ENCODE results near the gene LIN7A.

The LIN7A gene

DNA sequence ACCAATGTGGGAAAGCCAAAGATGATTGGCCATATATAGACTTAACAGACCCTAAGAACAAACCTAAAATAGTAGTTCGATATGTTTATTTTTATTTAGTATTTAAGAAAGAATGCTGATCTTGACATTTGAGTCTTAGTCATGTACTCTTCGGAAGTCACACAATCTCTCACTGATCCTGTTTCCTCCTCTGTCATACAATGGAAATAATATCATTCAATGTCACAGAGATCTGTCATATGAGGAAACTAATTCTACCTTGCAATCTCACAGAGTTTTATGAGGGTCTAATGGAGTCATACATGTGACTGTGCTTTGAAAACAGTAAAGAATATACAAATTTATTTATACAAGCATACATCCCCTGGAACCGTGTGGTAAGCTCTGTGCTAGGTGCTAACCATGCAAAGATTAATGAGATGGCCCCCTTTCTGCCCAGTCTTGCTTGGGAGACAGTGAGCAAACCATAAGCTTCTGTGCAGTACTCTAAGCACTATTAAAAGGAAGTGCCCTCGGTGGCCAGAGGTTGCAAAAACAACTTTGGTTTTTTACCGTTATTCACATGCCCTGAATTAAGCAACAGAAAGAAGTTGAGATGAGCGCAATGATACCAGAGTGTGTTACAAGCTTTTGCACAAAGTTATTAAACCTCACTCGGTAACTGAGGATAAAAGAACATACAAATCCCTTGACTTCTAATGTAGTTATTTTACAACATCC is 1.7 kb upstream of the LIN7A start:
- no peak for DNase-seq (ENCODE audit: low spot score)
- no peak overlapping the region for H3K27ac Mint-ChIP-seq
- no peaks in the 10 kb centered on the region for H3K9me3 Mint-ChIP-seq
- peaks cover 9% of the 10 kb centered on the region for H3K4me1 Mint-ChIP-seq (ENCODE audit: low read depth)
- peaks cover 28% of the 10 kb centered on the region for H3K27me3 Mint-ChIP-seq (ENCODE audit: low read depth)
- H3K36me3 Mint-ChIP-seq (ENCODE audit: low read depth): no peaks in the 10 kb centered on the region
- H3K4me3 Mint-ChIP-seq: no peak overlapping the region

DNA sequence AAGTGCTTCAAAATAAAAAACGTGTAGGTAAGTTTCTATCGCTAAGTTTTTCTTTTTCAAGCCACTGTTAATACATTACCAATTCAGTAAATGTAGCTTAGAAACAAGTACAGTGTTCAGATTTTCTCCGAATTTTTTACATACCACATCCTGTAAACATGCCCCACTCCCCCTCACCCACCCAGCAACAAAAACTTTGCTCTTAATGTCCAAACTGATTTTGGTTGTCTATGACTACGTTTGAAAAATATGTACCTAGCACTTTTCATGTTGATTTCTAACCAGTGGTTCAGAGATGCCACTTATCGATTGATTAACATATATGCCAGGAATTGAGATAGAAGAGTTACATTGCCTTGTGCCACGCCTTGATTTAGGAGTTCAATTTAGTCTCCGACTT is 663 bp upstream of the LIN7A start:
- H3K27ac Mint-ChIP-seq: no peak overlapping the region
- no peaks in the 10 kb centered on the region for H3K9me3 Mint-ChIP-seq
- no peaks in the 10 kb centered on the region for H3K36me3 Mint-ChIP-seq (ENCODE audit: low read depth)

DNA sequence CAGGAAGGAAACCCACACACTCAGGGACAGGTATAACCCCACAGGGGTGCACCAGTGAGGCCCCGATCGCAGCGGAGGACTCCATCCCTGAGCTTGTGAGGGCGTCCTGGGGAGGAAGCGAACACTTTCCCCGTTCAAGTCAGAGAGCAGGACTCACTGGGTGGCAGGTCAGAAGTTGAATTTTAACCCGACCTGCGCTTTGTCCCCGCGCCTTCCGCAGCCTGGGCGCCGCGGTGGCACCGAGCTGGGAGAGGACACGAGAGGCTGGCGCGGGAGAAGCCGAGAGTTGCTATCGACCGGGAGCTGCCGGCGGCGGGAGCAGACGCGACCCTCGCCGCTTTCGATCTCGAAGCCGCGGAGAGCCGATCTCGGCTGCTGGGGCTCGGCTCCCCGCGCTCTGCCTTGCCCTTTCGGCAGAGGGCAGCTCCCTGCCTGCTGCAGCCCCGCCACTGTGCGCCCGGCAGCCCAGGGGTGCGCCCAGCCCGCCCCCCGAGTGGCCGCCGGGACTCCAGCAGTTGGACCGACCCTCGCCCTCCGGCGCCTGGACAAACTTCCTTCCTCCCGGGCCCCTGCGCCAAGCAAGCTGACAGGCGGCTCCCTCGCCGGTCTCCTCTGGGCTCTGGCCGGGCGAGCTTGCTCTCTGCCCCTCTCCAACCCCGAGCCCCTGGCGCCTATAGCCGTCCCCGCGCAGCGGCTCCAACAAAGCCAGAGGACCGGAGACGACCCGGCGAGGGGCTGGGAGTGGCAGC is 918 bp downstream of the LIN7A start:
- Mint-ChIP-seq H3K9me3 (no peaks in the 10 kb centered on the region), H3K27me3 (ENCODE audit: low read depth) (peaks cover 31% of the 10 kb centered on the region), H3K4me3 (peak overlapping the region; percentile 54), H3K4me1 (ENCODE audit: low read depth) (peaks cover 9% of the 10 kb centered on the region), H3K27ac (no peak overlapping the region), H3K36me3 (ENCODE audit: low read depth) (no peaks in the 10 kb centered on the region)
- DNase-seq (ENCODE audit: low spot score): no peak

More for the DNA sequence above, 663 bp upstream of the LIN7A start:
- peaks cover 9% of the 10 kb centered on the region for H3K4me1 Mint-ChIP-seq (ENCODE audit: low read depth)
- no peak overlapping the region for H3K4me3 Mint-ChIP-seq
- no peak for DNase-seq (ENCODE audit: low spot score)
- H3K27me3 Mint-ChIP-seq (ENCODE audit: low read depth): peaks cover 31% of the 10 kb centered on the region

DNA sequence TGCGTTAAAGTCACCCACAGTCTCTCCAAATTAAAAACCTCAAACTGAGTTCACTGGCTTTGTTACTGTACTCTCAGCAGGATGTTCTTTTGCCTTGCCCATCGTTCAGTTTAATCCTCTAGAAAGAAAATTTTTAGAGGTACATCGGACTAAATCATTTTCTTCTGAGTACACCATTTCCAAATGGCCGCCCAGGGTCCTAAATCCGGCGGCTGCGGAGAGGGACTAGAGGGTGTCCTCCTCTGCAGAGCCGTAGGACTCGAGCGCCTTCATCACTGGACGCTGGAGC is 1.4 kb downstream of the LIN7A start:
- Mint-ChIP-seq H3K27ac (no peak overlapping the region), H3K9me3 (no peaks in the 10 kb centered on the region), H3K27me3 (ENCODE audit: low read depth) (peaks cover 31% of the 10 kb centered on the region), H3K36me3 (ENCODE audit: low read depth) (no peaks in the 10 kb centered on the region), H3K4me1 (ENCODE audit: low read depth) (peaks cover 9% of the 10 kb centered on the region), H3K4me3 (peak overlapping the region; percentile 54)
- no peak for DNase-seq (ENCODE audit: low spot score)

DNA sequence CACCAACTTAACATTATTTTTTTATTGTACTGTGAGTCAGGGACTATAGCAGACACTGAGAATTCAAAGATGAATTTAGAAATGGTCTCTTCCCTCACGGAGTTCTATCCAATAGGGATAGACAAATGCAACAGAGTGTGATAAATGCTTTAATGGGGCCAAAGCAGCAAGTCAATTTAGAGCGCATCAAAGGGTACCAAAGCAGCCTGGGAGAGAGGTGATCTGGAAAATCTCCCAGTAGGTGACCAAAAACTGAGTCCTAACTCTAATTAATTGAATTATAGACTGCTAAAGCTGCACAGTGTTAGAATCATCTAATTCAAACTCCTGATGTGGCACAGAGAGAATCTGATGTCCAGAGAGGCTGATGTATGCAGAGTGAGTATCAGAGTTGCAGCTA is 2.6 kb downstream of the LIN7A start:
- Mint-ChIP-seq H3K4me1 (ENCODE audit: low read depth) (peaks cover 9% of the 10 kb centered on the region), H3K4me3 (no peak overlapping the region), H3K36me3 (ENCODE audit: low read depth) (no peaks in the 10 kb centered on the region), H3K9me3 (no peaks in the 10 kb centered on the region), H3K27me3 (ENCODE audit: low read depth) (peaks cover 31% of the 10 kb centered on the region), H3K27ac (no peak overlapping the region)
- DNase-seq (ENCODE audit: low spot score): no peak

DNA sequence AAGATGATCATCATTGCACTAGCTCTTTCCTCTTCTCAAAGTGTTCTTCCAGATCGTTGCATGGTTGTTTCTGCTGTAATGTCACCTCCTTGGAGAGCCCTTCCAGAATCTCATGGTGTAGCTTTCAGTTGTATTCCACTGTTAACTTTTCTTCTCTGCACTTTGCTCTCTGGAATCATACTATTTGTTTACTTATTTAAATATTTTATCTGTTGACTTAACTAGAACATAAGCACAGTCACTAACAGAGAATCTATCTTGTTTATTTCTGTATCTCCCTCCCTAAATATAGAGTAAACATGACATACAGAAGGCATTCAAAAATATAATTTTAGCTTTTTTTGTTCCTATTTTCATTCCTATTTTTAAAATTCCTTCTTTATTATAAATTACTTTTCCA is 11.8 kb downstream of the LIN7A start:
- no peak for DNase-seq (ENCODE audit: low spot score)
- Mint-ChIP-seq H3K4me1 (ENCODE audit: low read depth) (no peaks in the 10 kb centered on the region), H3K27ac (no peak overlapping the region), H3K36me3 (ENCODE audit: low read depth) (no peaks in the 10 kb centered on the region), H3K9me3 (no peaks in the 10 kb centered on the region), H3K27me3 (ENCODE audit: low read depth) (no peaks in the 10 kb centered on the region), H3K4me3 (no peak overlapping the region)

DNA sequence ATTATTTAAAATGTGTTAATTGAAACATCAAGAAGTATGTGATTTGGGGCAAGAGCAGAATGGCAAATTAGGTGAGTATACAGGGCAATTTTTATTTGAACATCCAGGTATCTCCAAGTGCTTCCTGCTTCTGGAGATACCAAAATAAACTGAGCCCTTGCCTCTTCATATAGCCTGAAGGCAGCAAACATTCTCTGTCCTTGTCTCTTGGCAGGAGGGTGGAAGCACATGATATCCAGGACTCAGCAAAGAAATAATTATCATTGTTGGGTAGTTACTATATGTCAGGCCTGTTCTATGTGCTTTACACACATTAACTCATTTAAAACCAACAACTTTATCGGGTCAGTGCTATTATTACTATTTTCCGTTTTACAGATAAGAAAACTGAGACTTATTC is 12.5 kb downstream of the LIN7A start:
- no peaks in the 10 kb centered on the region for H3K9me3 Mint-ChIP-seq
- H3K36me3 Mint-ChIP-seq (ENCODE audit: low read depth): no peaks in the 10 kb centered on the region
- H3K4me1 Mint-ChIP-seq (ENCODE audit: low read depth): no peaks in the 10 kb centered on the region
- H3K27me3 Mint-ChIP-seq (ENCODE audit: low read depth): no peaks in the 10 kb centered on the region
- no peak overlapping the region for H3K4me3 Mint-ChIP-seq
- DNase-seq (ENCODE audit: low spot score): no peak
- H3K27ac Mint-ChIP-seq: no peak overlapping the region

DNA sequence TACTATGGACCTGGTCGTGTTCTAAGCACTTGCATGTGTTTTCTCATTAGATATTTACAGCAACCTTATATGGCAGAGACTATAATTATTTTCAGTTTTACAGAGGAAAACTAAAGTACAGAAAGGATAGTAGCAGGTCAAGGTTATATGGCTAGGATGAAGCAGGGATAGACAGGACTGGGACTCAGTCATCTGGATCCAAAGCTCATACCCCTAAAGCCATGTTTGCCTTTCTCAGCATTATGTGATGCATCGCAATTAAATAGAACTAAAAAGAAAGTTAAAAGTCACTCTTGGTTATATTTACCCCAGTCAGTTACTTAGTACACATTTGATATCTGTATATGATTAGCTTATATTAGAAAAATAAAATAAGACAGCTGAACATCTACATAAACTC is 13.3 kb downstream of the LIN7A start:
- no peaks in the 10 kb centered on the region for H3K36me3 Mint-ChIP-seq (ENCODE audit: low read depth)
- no peaks in the 10 kb centered on the region for H3K27me3 Mint-ChIP-seq (ENCODE audit: low read depth)
- H3K9me3 Mint-ChIP-seq: no peaks in the 10 kb centered on the region
- H3K27ac Mint-ChIP-seq: no peak overlapping the region
- no peak overlapping the region for H3K4me3 Mint-ChIP-seq
- DNase-seq (ENCODE audit: low spot score): no peak
- H3K4me1 Mint-ChIP-seq (ENCODE audit: low read depth): no peaks in the 10 kb centered on the region

DNA sequence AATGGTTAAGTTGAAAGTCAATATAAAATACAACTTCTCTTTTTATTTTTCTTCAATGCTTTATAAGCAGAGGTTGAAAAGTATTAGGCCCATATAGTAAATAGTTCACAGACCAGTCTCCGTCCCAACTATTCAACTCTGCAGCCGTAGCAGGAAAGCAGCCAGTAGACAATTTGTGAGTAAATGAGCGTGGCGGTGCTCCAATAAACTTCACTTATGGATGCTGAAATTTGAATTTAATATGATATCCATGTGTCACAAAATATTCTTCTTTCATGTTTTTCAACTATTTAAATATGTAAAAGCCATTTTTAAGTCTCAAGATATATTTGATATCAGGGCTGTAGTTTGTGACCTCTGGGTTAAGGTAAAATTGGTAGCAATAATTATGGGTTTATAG is 17.7 kb downstream of the LIN7A start:
- no peaks in the 10 kb centered on the region for H3K4me1 Mint-ChIP-seq (ENCODE audit: low read depth)
- H3K4me3 Mint-ChIP-seq: no peak overlapping the region
- no peaks in the 10 kb centered on the region for H3K9me3 Mint-ChIP-seq
- no peaks in the 10 kb centered on the region for H3K27me3 Mint-ChIP-seq (ENCODE audit: low read depth)
- no peak overlapping the region for H3K27ac Mint-ChIP-seq
- no peaks in the 10 kb centered on the region for H3K36me3 Mint-ChIP-seq (ENCODE audit: low read depth)
- no peak for DNase-seq (ENCODE audit: low spot score)

DNA sequence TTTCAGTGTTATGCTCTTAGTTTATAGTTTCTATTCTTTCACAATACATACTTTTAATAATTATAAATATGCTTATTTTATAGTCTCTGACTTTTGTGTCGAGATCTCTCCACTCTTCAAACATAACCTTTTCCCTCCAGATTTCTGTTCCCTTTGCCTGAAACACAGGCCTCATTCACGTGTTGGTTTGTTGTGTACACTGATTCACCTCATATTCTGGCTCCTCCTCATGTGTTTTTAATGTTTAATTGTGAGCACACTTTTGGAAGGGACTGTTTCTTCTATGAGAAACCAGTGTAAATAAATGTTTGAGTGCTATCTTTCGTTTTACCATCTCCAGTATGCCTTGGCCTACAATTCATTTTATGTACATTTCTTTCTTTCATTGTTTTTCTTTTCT is 20.1 kb downstream of the LIN7A start:
- Mint-ChIP-seq H3K4me1 (ENCODE audit: low read depth) (no peaks in the 10 kb centered on the region), H3K9me3 (no peaks in the 10 kb centered on the region), H3K27ac (no peak overlapping the region), H3K27me3 (ENCODE audit: low read depth) (no peaks in the 10 kb centered on the region), H3K4me3 (no peak overlapping the region), H3K36me3 (ENCODE audit: low read depth) (no peaks in the 10 kb centered on the region)
- no peak for DNase-seq (ENCODE audit: low spot score)

DNA sequence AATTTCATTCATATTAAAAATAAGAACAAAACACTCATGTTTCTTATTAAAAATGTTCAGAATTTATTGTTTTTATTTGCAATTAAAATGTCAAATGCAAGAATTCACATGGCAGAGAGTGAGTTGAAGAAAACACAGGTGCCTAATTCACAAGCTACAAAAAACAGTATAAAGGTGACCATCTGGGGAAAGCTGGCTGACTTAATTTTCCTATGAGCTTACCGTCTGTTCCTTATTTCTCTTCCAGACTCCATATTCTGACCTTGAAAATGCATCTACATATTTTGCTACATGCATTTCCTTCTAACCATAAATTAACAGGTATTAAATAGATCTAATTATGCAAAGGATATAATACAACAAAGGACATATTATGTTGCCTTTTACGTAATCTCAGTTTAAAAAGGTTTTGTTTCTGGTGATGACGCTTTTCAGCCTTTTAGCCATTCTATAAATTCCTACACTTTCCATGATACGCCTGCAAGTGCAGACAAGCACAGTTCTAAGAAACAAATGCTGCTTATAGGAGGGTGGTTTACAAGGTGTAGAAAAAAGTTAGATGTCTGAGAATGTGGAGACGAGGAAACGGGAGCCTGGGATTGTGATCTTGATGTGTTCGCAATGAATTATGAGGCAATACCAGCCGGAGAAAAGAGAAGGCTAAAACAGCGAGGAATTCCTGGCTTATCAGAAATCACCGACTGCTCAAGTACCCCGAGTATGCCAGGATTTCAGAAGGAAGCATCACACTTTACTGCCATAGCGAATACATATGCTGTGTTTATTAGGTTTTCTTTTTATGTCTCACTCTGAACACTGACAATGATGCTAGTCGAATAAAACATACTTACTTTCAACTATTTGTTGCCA is 24.6 kb downstream of the LIN7A start:
- Mint-ChIP-seq H3K27me3 (ENCODE audit: low read depth) (no peaks in the 10 kb centered on the region), H3K27ac (no peak overlapping the region), H3K9me3 (no peaks in the 10 kb centered on the region), H3K4me1 (ENCODE audit: low read depth) (no peaks in the 10 kb centered on the region), H3K4me3 (no peak overlapping the region), H3K36me3 (ENCODE audit: low read depth) (no peaks in the 10 kb centered on the region)
- DNase-seq (ENCODE audit: low spot score): no peak

DNA sequence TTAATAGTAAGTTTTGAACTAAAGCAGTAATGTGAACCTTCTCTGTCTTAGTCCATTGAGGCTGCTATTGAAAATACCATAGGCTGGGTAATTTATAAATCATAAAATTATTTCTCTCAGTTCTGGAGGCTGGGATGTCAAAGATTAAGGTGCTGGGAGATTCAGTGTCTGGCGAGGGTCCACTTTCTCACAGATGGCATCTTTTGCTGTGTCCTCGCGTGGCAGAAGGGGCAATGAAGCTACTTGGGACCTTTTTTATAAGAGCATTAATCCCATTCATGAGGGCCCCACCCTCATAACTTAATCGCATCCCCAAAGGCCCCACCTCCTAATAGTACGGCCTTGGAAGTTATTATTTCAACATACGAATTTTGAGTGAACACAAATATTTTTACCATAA is 28.4 kb downstream of the LIN7A start:
- Mint-ChIP-seq H3K36me3 (ENCODE audit: low read depth) (no peaks in the 10 kb centered on the region), H3K27ac (no peak overlapping the region), H3K4me3 (no peak overlapping the region), H3K9me3 (no peaks in the 10 kb centered on the region), H3K4me1 (ENCODE audit: low read depth) (no peaks in the 10 kb centered on the region), H3K27me3 (ENCODE audit: low read depth) (no peaks in the 10 kb centered on the region)
- no peak for DNase-seq (ENCODE audit: low spot score)

DNA sequence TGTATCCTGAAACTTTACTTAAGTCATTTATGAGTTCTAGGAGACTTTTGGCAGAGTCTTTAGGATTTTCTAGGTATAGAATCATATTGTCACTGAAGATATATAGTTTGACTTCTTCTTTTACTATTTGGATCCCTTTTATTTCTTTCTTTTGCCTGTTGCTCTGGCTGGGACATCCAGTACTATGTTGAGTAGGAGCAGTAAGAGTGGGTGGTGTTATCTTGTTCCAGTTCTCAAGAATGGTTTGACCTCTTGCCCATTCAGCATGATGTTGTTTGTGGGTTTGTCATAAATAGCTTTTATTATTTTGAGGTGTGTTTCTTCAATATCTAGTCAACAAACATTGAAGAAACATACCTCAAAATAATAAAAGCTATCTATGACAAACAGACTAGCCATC is 35.0 kb downstream of the LIN7A start:
- DNase-seq (ENCODE audit: low spot score): no peak
- Mint-ChIP-seq H3K36me3 (ENCODE audit: low read depth) (no peaks in the 10 kb centered on the region), H3K4me1 (ENCODE audit: low read depth) (no peaks in the 10 kb centered on the region), H3K4me3 (no peak overlapping the region), H3K27ac (no peak overlapping the region), H3K9me3 (peaks cover 5% of the 10 kb centered on the region), H3K27me3 (ENCODE audit: low read depth) (no peaks in the 10 kb centered on the region)

DNA sequence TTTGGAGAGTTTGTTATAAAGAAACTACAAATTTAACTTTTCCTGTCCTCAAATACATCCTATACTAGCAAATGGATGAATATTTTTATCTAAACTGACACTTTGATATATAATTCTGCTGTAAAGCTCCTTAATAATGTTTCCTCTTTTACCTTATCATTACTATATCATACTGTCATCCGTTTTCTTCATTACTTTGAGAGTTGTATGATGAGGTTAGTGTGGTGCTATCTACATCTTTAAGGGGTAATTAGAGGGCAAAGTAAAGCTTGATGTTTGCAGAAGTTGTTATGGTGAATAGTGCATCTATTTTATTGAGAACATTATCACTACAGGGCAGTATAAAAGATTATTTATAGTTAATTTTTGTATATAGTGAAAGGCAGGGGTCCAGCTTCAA is 36.1 kb downstream of the LIN7A start:
- Mint-ChIP-seq H3K27ac (no peak overlapping the region), H3K4me3 (no peak overlapping the region), H3K27me3 (ENCODE audit: low read depth) (no peaks in the 10 kb centered on the region), H3K4me1 (ENCODE audit: low read depth) (no peaks in the 10 kb centered on the region), H3K9me3 (peaks cover 5% of the 10 kb centered on the region), H3K36me3 (ENCODE audit: low read depth) (no peaks in the 10 kb centered on the region)
- DNase-seq (ENCODE audit: low spot score): no peak
